CD4-positive, alpha-beta T cell treated with Interleukin-15 for 4 hours (primary cell): ENCODE data around the gene PARP15.
"Not testable (repeated sequence)": the region's sequence is repeated elsewhere in the genome, so short reads cannot be mapped to it uniquely, and the experiment has no call there.

Experiments
- DNase-seq: peaks from one replicate; pipeline ENCODE4 v3.0.0-alpha.2; 2020; ENCODE audit warnings: low spot score

PARP15 gene

GRCh38 chr3:122618614-122619013 is 41.2 kb downstream of the PARP15 start:
- no peak for DNase-seq

GRCh38 chr3:122619040-122619439 is 41.6 kb downstream of the PARP15 start:
- no peak for DNase-seq

GRCh38 chr3:122620399-122620798 is 42.9 kb downstream of the PARP15 start:
- DNase-seq: no peak

- no peak for DNase-seq
Measured at GRCh38 chr3:122621112-122621511, 43.7 kb downstream of the PARP15 start.

GRCh38 chr3:122623031-122623829 is 45.8 kb downstream of the PARP15 start:
- no peak for DNase-seq

- DNase-seq: no peak
Measured at GRCh38 chr3:122626515-122627180, 49.2 kb downstream of the PARP15 start.

- DNase-seq: no peak
Measured at GRCh38 chr3:122627301-122627700, 49.9 kb downstream of the PARP15 start.

- DNase-seq: no peak
Measured at GRCh38 chr3:122628567-122628966, 51.1 kb downstream of the PARP15 start.

- DNase-seq: no peak
Measured at GRCh38 chr3:122629763-122630162, 52.3 kb downstream of the PARP15 start.

- DNase-seq: no peak
Measured at GRCh38 chr3:122635789-122636188, 58.3 kb downstream of the PARP15 start.

GRCh38 chr3:122636697-122637096 is 59.2 kb downstream of the PARP15 start:
- no peak for DNase-seq

- DNase-seq: no peak
Measured at GRCh38 chr3:122640437-122640999, 63.1 kb downstream of the PARP15 start.

GRCh38 chr3:122642935-122643334 is 65.5 kb downstream of the PARP15 start:
- peak; percentile 43 for DNase-seq

- DNase-seq: peak; percentile 23
Measured at GRCh38 chr3:122646146-122646988, 68.9 kb downstream of the PARP15 start.

GRCh38 chr3:122651233-122651907 is 73.9 kb downstream of the PARP15 start:
- not testable (repeated sequence) for DNase-seq

GRCh38 chr3:122651962-122652361 is 74.5 kb downstream of the PARP15 start:
- not testable (repeated sequence) for DNase-seq

- not testable (repeated sequence) for DNase-seq
Measured at GRCh38 chr3:122658336-122658735, 80.9 kb downstream of the PARP15 start.

- DNase-seq: no peak
Measured at GRCh38 chr3:122660297-122660974, 83.0 kb downstream of the PARP15 start.

GRCh38 chr3:122661633-122662032 is 84.2 kb downstream of the PARP15 start:
- peak; percentile 20 for DNase-seq

- no peak for DNase-seq
Measured at GRCh38 chr3:122662505-122662904, 85.1 kb downstream of the PARP15 start.

- no peak for DNase-seq
Measured at GRCh38 chr3:122665226-122665786, 87.9 kb downstream of the PARP15 start.
